Measurements from ENCODE around the gene CACNA1B.
"Not testable (repeated sequence)": the region's sequence is repeated elsewhere in the genome, so short reads cannot be mapped to it uniquely, and the experiment has no call there.

The CACNA1B gene

GRCh38 chr9:137890768-137891587 lies 13.4 kb downstream of the CACNA1B start:
- not testable (repeated sequence) for DNase-seq

- DNase-seq, result no peak
Observed at GRCh38 chr9:137891588-137892423, 14.2 kb downstream of the CACNA1B start.

- DNase-seq, result no peak
Observed at GRCh38 chr9:137892424-137893191, 15.0 kb downstream of the CACNA1B start.

GRCh38 chr9:137893670-137894069 lies 16.1 kb downstream of the CACNA1B start:
- no peak for DNase-seq

- no peak for DNase-seq
Observed at GRCh38 chr9:137899551-137900360, 22.2 kb downstream of the CACNA1B start.

GRCh38 chr9:137900584-137901310 lies 23.2 kb downstream of the CACNA1B start:
- DNase-seq, result no peak

- DNase-seq, result no peak
Observed at GRCh38 chr9:137902646-137903045, 25.1 kb downstream of the CACNA1B start.

GRCh38 chr9:137905740-137906139 lies 28.2 kb downstream of the CACNA1B start:
- DNase-seq, result no peak

GRCh38 chr9:137907776-137908175 lies 30.2 kb downstream of the CACNA1B start:
- DNase-seq, result no peak

GRCh38 chr9:137912671-137913070 lies 35.1 kb downstream of the CACNA1B start:
- no peak for DNase-seq

- no peak for DNase-seq
Observed at GRCh38 chr9:137913132-137913531, 35.5 kb downstream of the CACNA1B start.

GRCh38 chr9:137913771-137914767 lies 36.5 kb downstream of the CACNA1B start:
- DNase-seq, result no peak

GRCh38 chr9:137916540-137916939 lies 39.0 kb downstream of the CACNA1B start:
- no peak for DNase-seq

GRCh38 chr9:137917116-137917515 lies 39.5 kb downstream of the CACNA1B start:
- DNase-seq, result no peak

- no peak for DNase-seq
Observed at GRCh38 chr9:137917795-137918194, 40.2 kb downstream of the CACNA1B start.

- DNase-seq, result no peak
Observed at GRCh38 chr9:137918331-137919094, 40.9 kb downstream of the CACNA1B start.

GRCh38 chr9:137919095-137919465 lies 41.5 kb downstream of the CACNA1B start:
- no peak for DNase-seq

GRCh38 chr9:137919649-137920141 lies 42.1 kb downstream of the CACNA1B start:
- no peak for DNase-seq

GRCh38 chr9:137920753-137921152 lies 43.2 kb downstream of the CACNA1B start:
- no peak for DNase-seq

Data from DMS53 (cell line).